MM.1S (cell line): Measurements from ENCODE around the gene PSENEN.

Source experiments
- CTCF ChIP-seq: fragments of 300-600 bp; sonication (generic); IDR thresholded peaks from 2 replicates; pipeline ENCODE4 v1.5.1; 2016; ENCODE audit warnings: antibody characterized with exemption, low read length, mixed read lengths
- EZH2 ChIP-seq: fragments of 300-600 bp; sonication (generic); optimal IDR thresholded peaks from 2 replicates; pipeline ENCODE3; 2017; ENCODE audit warnings: low read depth, mild to moderate bottlenecking, antibody characterized with exemption, low read length, mixed read lengths
- EZH2phosphoT487 ChIP-seq: fragments of 300-600 bp; sonication (generic); IDR thresholded peaks from 2 replicates; pipeline ENCODE4 v1.6.1; 2018; ENCODE audit warnings: antibody characterized with exemption, low read length

- no peak for TF ChIP-seq EZH2
- TF ChIP-seq CTCF = no peak
- TF ChIP-seq EZH2phosphoT487 = no peak
Measured at GRCh38 chr19:35746087-35746462, 624 bp downstream of the PSENEN start.
